GM21360 (cell line): ENCODE measurements around the gene DIRAS3.
"Not testable (repeated sequence)": the region's sequence is repeated elsewhere in the genome, so short reads cannot be mapped to it uniquely, and the experiment has no call there.

ENCODE experiments used
- ATAC-seq: cut with Tn5 transposase; IDR thresholded peaks from one replicate; pipeline ENCODE4 v1.9.1; 2021; ENCODE audit warnings: mild to moderate bottlenecking, moderate library complexity; ENCODE audit not compliant: unreplicated experiment

DIRAS3 gene

GRCh38 chr1:68049941-68050878 is at the start of gene DIRAS3:
Gene DIRAS3, minus strand, starts transcription at chr1:68050627. Its CDS starts 3,330 bp downstream, at chr1:68047297.
- ATAC-seq, result no peak

- no peak for ATAC-seq
Observed at GRCh38 chr1:68093737-68094136, 43.3 kb upstream of the DIRAS3 start.

- no peak for ATAC-seq
Observed at GRCh38 chr1:68087184-68087583, 36.8 kb upstream of the DIRAS3 start.

GRCh38 chr1:68085752-68086151 is 35.3 kb upstream of the DIRAS3 start:
- no peak for ATAC-seq

- ATAC-seq, result no peak
Observed at GRCh38 chr1:68083686-68084085, 33.3 kb upstream of the DIRAS3 start.

GRCh38 chr1:68081775-68082283 is 31.4 kb upstream of the DIRAS3 start:
- ATAC-seq, result no peak

GRCh38 chr1:68078647-68079046 is 28.2 kb upstream of the DIRAS3 start:
- ATAC-seq, result no peak

GRCh38 chr1:68074472-68074871 is 24.0 kb upstream of the DIRAS3 start:
- ATAC-seq, result no peak

GRCh38 chr1:68065766-68066165 is 15.3 kb upstream of the DIRAS3 start:
- ATAC-seq, result no peak

GRCh38 chr1:68058053-68058452 is 7.6 kb upstream of the DIRAS3 start:
- ATAC-seq, result not testable (repeated sequence)

- no peak for ATAC-seq
Observed at GRCh38 chr1:68057564-68057963, 7.1 kb upstream of the DIRAS3 start.

- no peak for ATAC-seq
Observed at GRCh38 chr1:68057050-68057449, 6.6 kb upstream of the DIRAS3 start.

GRCh38 chr1:68051475-68051874 is 1.0 kb upstream of the DIRAS3 start:
- ATAC-seq, result no peak

GRCh38 chr1:68047659-68048026 is 2.8 kb downstream of the DIRAS3 start:
- ATAC-seq, result no peak

- ATAC-seq, result no peak
Observed at GRCh38 chr1:68046885-68047658, 3.4 kb downstream of the DIRAS3 start.

- no peak for ATAC-seq
Observed at GRCh38 chr1:68046423-68046822, 4.0 kb downstream of the DIRAS3 start.

- ATAC-seq, result no peak
Observed at GRCh38 chr1:68045511-68046180, 4.8 kb downstream of the DIRAS3 start.

- no peak for ATAC-seq
Observed at GRCh38 chr1:68043443-68044090, 6.9 kb downstream of the DIRAS3 start.

GRCh38 chr1:68036946-68037345 is 13.5 kb downstream of the DIRAS3 start:
- no peak for ATAC-seq

GRCh38 chr1:68029444-68029843 is 21.0 kb downstream of the DIRAS3 start:
- ATAC-seq, result no peak

- ATAC-seq, result no peak
Observed at GRCh38 chr1:68028566-68028965, 21.9 kb downstream of the DIRAS3 start.
